ENCODE results near the gene GPT2. TPM values are rescaled to one million over a fixed set of nuclear protein-coding genes. Genes with fewer than 3 reads are reported as not detected.
"Not testable (repeated sequence)": the region's sequence is repeated elsewhere in the genome, so short reads cannot be mapped to it uniquely, and the experiment has no call there.

The GPT2 gene
- total RNA-seq, 1 donor from 2014 or later, result 34.2 TPM

GRCh38 chr16:46920402-46921068 is 36.4 kb downstream of the GPT2 start:
- DNase-seq (ENCODE audit: low spot score), result peak; percentile 84

GRCh38 chr16:46922239-46922638 is 38.1 kb downstream of the GPT2 start:
- no peak for DNase-seq (ENCODE audit: low spot score)

- DNase-seq (ENCODE audit: low spot score), result no peak
Measured at GRCh38 chr16:46923513-46924295, 39.5 kb downstream of the GPT2 start.

- DNase-seq (ENCODE audit: low spot score), result no peak
Measured at GRCh38 chr16:46924402-46924801, 40.2 kb downstream of the GPT2 start.

GRCh38 chr16:46926470-46927225 is 42.5 kb downstream of the GPT2 start:
- DNase-seq (ENCODE audit: low spot score), result no peak

GRCh38 chr16:46927273-46927672 is 43.1 kb downstream of the GPT2 start:
- DNase-seq (ENCODE audit: low spot score), result no peak

- no peak for DNase-seq (ENCODE audit: low spot score)
Measured at GRCh38 chr16:46928811-46929210, 44.6 kb downstream of the GPT2 start.

GRCh38 chr16:46929378-46930332 is 45.5 kb downstream of the GPT2 start:
- peak; percentile 67 for DNase-seq (ENCODE audit: low spot score)

- DNase-seq (ENCODE audit: low spot score), result no peak
Measured at GRCh38 chr16:46930861-46931260, 46.7 kb downstream of the GPT2 start.

- no peak for DNase-seq (ENCODE audit: low spot score)
Measured at GRCh38 chr16:46932802-46933201, 48.6 kb downstream of the GPT2 start.

GRCh38 chr16:46937536-46937935 is 53.4 kb downstream of the GPT2 start:
- no peak for DNase-seq (ENCODE audit: low spot score)

- DNase-seq (ENCODE audit: low spot score), result not testable (repeated sequence)
Measured at GRCh38 chr16:46944713-46945112, 60.6 kb downstream of the GPT2 start.

- no peak for DNase-seq (ENCODE audit: low spot score)
Measured at GRCh38 chr16:46947900-46948547, 63.9 kb downstream of the GPT2 start.

GRCh38 chr16:46948548-46949166 is 64.5 kb downstream of the GPT2 start:
- no peak for DNase-seq (ENCODE audit: low spot score)

- no peak for DNase-seq (ENCODE audit: low spot score)
Measured at GRCh38 chr16:46949241-46949892, 65.2 kb downstream of the GPT2 start.

- no peak for DNase-seq (ENCODE audit: low spot score)
Measured at GRCh38 chr16:46950009-46950408, 65.8 kb downstream of the GPT2 start.

- no peak for DNase-seq (ENCODE audit: low spot score)
Measured at GRCh38 chr16:46954562-46954961, 70.4 kb downstream of the GPT2 start.

GRCh38 chr16:46961373-46962353 is 77.5 kb downstream of the GPT2 start:
- no peak for DNase-seq (ENCODE audit: low spot score)

- DNase-seq (ENCODE audit: low spot score), result no peak
Measured at GRCh38 chr16:46962629-46963028, 78.5 kb downstream of the GPT2 start.

Measured in ureter (tissue), 1 donor.